GM20431 (cell line): ENCODE measurements around the gene FOXL3.
"Not testable (repeated sequence)": the region's sequence is repeated elsewhere in the genome, so short reads cannot be mapped to it uniquely, and the experiment has no call there.

Experiments used
- in situ Hi-C: fragments of 300-500 bp; cut with MseI, MboI; formaldehyde crosslinking; loops from one replicate; pipeline ENCODE4 v1.15.0; 2020; ENCODE audit warnings: low sequenced_read_pairs; ENCODE audit not compliant: unreplicated experiment

The FOXL3 gene

GRCh38 chr7:285731-286130, 4.2 kb upstream of the FOXL3 start:
- in situ Hi-C loops, result no loop called here

GRCh38 chr7:286266-286665, 3.7 kb upstream of the FOXL3 start:
- in situ Hi-C loops, result no loop called here

- in situ Hi-C loops, result no loop called here
Measured at GRCh38 chr7:288671-289101, 1.3 kb upstream of the FOXL3 start.

GRCh38 chr7:289209-289755, 688 bp upstream of the FOXL3 start:
- in situ Hi-C loops, result no loop called here

GRCh38 chr7:290554-291372, 793 bp downstream of the FOXL3 start:
- in situ Hi-C loops, result no loop called here

GRCh38 chr7:291373-292092, 1.6 kb downstream of the FOXL3 start:
- in situ Hi-C loops, result no loop called here

- in situ Hi-C loops, result no loop called here
Measured at GRCh38 chr7:292226-292625, 2.3 kb downstream of the FOXL3 start.

- in situ Hi-C loops, result no loop called here
Measured at GRCh38 chr7:292826-293225, 2.9 kb downstream of the FOXL3 start.

- in situ Hi-C loops, result no loop called here
Measured at GRCh38 chr7:293681-294439, 3.9 kb downstream of the FOXL3 start.

GRCh38 chr7:294440-295154, 4.6 kb downstream of the FOXL3 start:
- in situ Hi-C loops, result no loop called here

GRCh38 chr7:295155-296154, 5.5 kb downstream of the FOXL3 start:
- in situ Hi-C loops, result no loop called here

- in situ Hi-C loops, result no loop called here
Measured at GRCh38 chr7:296373-296945, 6.5 kb downstream of the FOXL3 start.

GRCh38 chr7:297141-297540, 7.2 kb downstream of the FOXL3 start:
- in situ Hi-C loops, result not testable (repeated sequence)

- in situ Hi-C loops, result no loop called here
Measured at GRCh38 chr7:297611-298374, 7.8 kb downstream of the FOXL3 start.

- in situ Hi-C loops, result no loop called here
Measured at GRCh38 chr7:298375-298702, 8.4 kb downstream of the FOXL3 start.

GRCh38 chr7:298743-299142, 8.8 kb downstream of the FOXL3 start:
- in situ Hi-C loops, result no loop called here

- in situ Hi-C loops, result no loop called here
Measured at GRCh38 chr7:299169-299568, 9.2 kb downstream of the FOXL3 start.

GRCh38 chr7:299628-300027, 9.7 kb downstream of the FOXL3 start:
- in situ Hi-C loops, result no loop called here
